K562 (cell line): ENCODE results near the gene RELA. TPM values are rescaled to one million over a fixed set of nuclear protein-coding genes. Genes with fewer than 3 reads are reported as not detected.
A peak's percentile ranks its signal among the peaks of the same experiment; 100 is the strongest.

Experiments
- ATAC-seq: fragments of 200-7000 bp; cut with Tn5 transposase; 3 replicates; pipeline ENCODE4 v1.9.1; 2020; ENCODE audit warnings: moderate library complexity
- BruUV-seq: library from RNA; stranded (reverse); fragments of 400-500 nt; replicated peaks from 2 replicates; lab custom pipeline; 2021; lab: Mats Ljungman, UMichigan
- CTCF ChIA-PET: fragments of 300-600 bp; formaldehyde crosslinking; extraction: SDS; loops from one replicate; lab custom pipeline; 2021; ENCODE audit warnings: low intra/inter-chr PET ratio; lab: Yijun Ruan, JAX
- POLR2A ChIA-PET: fragments of 300-600, 350-650 bp; sonication (Branson Sonifier 250); formaldehyde crosslinking; extraction: SDS; loops from one replicate; lab custom pipeline; 2021; ENCODE audit warnings: antibody characterized with exemption, inconsistent platforms; lab: Yijun Ruan, JAX
- DNase-seq, 4 experiments: peaks; one replicate each; pipeline versions ENCODE4 v3.0.0 to v3.0.0-alpha.2; 2011 to 2018; ENCODE audit warnings: low spot score in 3 of 4, mixed read lengths in 3 of 4; ENCODE audit errors: extremely low read depth in 1 of 4
- FAIRE-seq: peaks from 2 replicates; lab custom pipeline; 2011; peaks lifted over from hg19 to GRCh38; lab: Jason Lieb, UNC
- H2AFZ ChIP-seq: 2 replicates; pipeline ENCODE4 v1.6.0; 2011; ENCODE audit warnings: low read depth, low read length, control low read depth, inconsistent platforms
- H3K27ac ChIP-seq: fragments of 200-600 bp; 3 replicates; pipeline ENCODE4 v1.8.0; 2011; ENCODE audit warnings: low read depth, mild to moderate bottlenecking, control low read depth, inconsistent platforms, low read length, moderate library complexity, mixed read lengths; ENCODE audit errors: extremely low read depth
- H3K27me3 ChIP-seq, 2 experiments: fragments of 300-600 bp in 1 of 2; 2 replicates in 1 of 2; 3 replicates in 1 of 2; pipeline versions ENCODE4 v1.6.0 to v1.8.0; 2011; ENCODE audit warnings: inconsistent platforms in 2 of 2, low read length in 2 of 2, mild to moderate bottlenecking in 1 of 2, mixed read lengths in 1 of 2, moderate library complexity in 1 of 2; ENCODE audit not compliant: control insufficient read depth in 2 of 2, insufficient read depth in 2 of 2
- H3K36me3 ChIP-seq: fragments of 300-600 bp; 3 replicates; pipeline ENCODE4 v1.8.0; 2011; ENCODE audit warnings: mild to moderate bottlenecking, low read length, inconsistent platforms; ENCODE audit not compliant: control insufficient read depth, insufficient read depth
- H3K4me1 ChIP-seq, 2 experiments: fragments of 200-600 bp in 1 of 2; replicated peaks in 1 of 2; 2 replicates in 1 of 2; 3 replicates in 1 of 2; pipeline versions ENCODE4 v1.5.1 to v1.8.0; 2011; ENCODE audit warnings: inconsistent platforms in 2 of 2, low read length in 2 of 2, mild to moderate bottlenecking in 1 of 2, mixed read lengths in 1 of 2, moderate library complexity in 1 of 2; ENCODE audit not compliant: control insufficient read depth in 2 of 2, insufficient read depth in 2 of 2
- H3K4me2 ChIP-seq: 2 replicates; pipeline ENCODE4 v1.6.1; 2011; ENCODE audit warnings: low read length, control low read depth, inconsistent platforms, mixed read lengths; ENCODE audit not compliant: insufficient read depth
- H3K4me3 ChIP-seq: fragments of 200-600 bp; sonication (generic), shearing (Covaris generic); 2 replicates; pipeline ENCODE4 v1.5.1; 2016; ENCODE audit warnings: control low read depth, inconsistent platforms
- H3K79me2 ChIP-seq: fragments of 200-600 bp; 3 replicates; pipeline ENCODE4 v1.8.0; 2011; ENCODE audit warnings: low read length, inconsistent platforms; ENCODE audit not compliant: control insufficient read depth, insufficient read depth
- H3K9ac ChIP-seq, 2 experiments: 2 replicates each; pipeline versions ENCODE4 v1.6.0 to v1.6.1; 2011; ENCODE audit warnings: low read depth in 2 of 2, low read length in 2 of 2, control low read depth in 1 of 2, inconsistent platforms in 1 of 2, mild to moderate bottlenecking in 1 of 2, mixed read lengths in 1 of 2; ENCODE audit not compliant: insufficient read depth in 1 of 2
- H3K9me1 ChIP-seq: one replicate; pipeline ENCODE4 v1.6.0; 2011; ENCODE audit warnings: inconsistent platforms, mild to moderate bottlenecking, low read length, moderate library complexity; ENCODE audit not compliant: control insufficient read depth, insufficient read depth
- H3K9me3 ChIP-seq: replicated peaks from 2 replicates; pipeline ENCODE4 v1.5.1; 2011; ENCODE audit warnings: low read depth, low read length, inconsistent platforms; ENCODE audit not compliant: control insufficient read depth, insufficient read depth
- H4K20me1 ChIP-seq: replicated peaks from 2 replicates; pipeline ENCODE4 v1.6.1; 2011; ENCODE audit warnings: low read length, inconsistent platforms, mixed read lengths; ENCODE audit not compliant: control insufficient read depth, insufficient read depth
- BCL6 ChIP-seq: fragments of 250-450 bp; sonication (Bioruptor Pico); IDR thresholded peaks from 2 replicates; pipeline ENCODE4 v1.4.0; 2020
- PCBP2 ChIP-seq: fragments of 200-400 bp; formaldehyde crosslinking; IDR thresholded peaks from 2 replicates; pipeline ENCODE4 v1.6.1; 2018; ENCODE audit warnings: low read length, low read depth, mild to moderate bottlenecking, moderate library complexity; ENCODE audit not compliant: poor library complexity, severe bottlenecking
- RBFOX2 ChIP-seq: fragments of 200-400 bp; formaldehyde crosslinking; IDR thresholded peaks from 2 replicates; pipeline ENCODE4 v1.6.1; 2017; ENCODE audit warnings: low read depth, mild to moderate bottlenecking, low read length, moderate library complexity
- TAL1 ChIP-seq: fragments of 450-650 bp; IDR thresholded peaks from 2 replicates; pipeline ENCODE4 v1.6.1; 2016; ENCODE audit warnings: mild to moderate bottlenecking
- ZKSCAN1 ChIP-seq: fragments of 150-350 bp; IDR thresholded peaks from 2 replicates; pipeline ENCODE4 v1.6.1; 2016; ENCODE audit warnings: low read depth, low read length
- ZNF174 ChIP-seq: fragments of 250-450 bp; sonication (Bioruptor Pico); IDR thresholded peaks from 2 replicates; pipeline ENCODE4 v1.4.0; 2020; ENCODE audit warnings: mild to moderate bottlenecking
- WGBS: fragments of 100-300 bp; shearing (Covaris generic); methylation state at CpG from one replicate; pipeline ENCODE4 v1.1.6; 2016; ENCODE audit warnings: low coverage, mixed read lengths; ENCODE audit not compliant: insufficient coverage; ENCODE audit errors: missing lambda C conversion rate; 5-methylcytosine and 5-hydroxymethylcytosine counted together
- in situ Hi-C: fragments of 300-500 bp; cut with MboI; formaldehyde crosslinking; loops from 4 replicates; pipeline ENCODE4 v1.15.0; 2018; ENCODE audit warnings: inconsistent platforms, mixed read lengths
- intact Hi-C: fragments of 100-400 bp; cut with micrococcal nuclease; formaldehyde crosslinking; loops from 2 replicates; pipeline ENCODE4 v1.14.2; 2022
- polyA plus RNA-seq, 8 experiments: library from polyadenylated mRNA; depleted of rRNA in 4 of 8; stranded (reverse) in 5 of 8; unstranded in 3 of 8; fragments of >200 nt; fragmentation: Nextera tagmentation in 2 of 8; fragmentation: Illumina TruSeq in 1 of 8; extraction: Ambion mirVana in 2 of 8; extraction: Trizol in 1 of 8; gene quantifications; 2 replicates each; pipeline versions ENCODE4 v1.2.1 to v1.2.3, GENCODE V29; 2011 to 2014; ENCODE audit warnings: inconsistent platforms in 1 of 8, missing spikeins in 1 of 8
- total RNA-seq, 7 experiments: library from RNA; depleted of rRNA in 6 of 7; stranded (reverse); fragments of >200 nt in 6 of 7; fragmentation: Illumina TruSeq in 2 of 7; extraction: Trizol in 2 of 7; gene quantifications; 2 replicates each; pipeline versions ENCODE4 v1.2.1 to v1.2.3, GENCODE V29; 2011 to 2021; ENCODE audit warnings: low replicate concordance in 1 of 7

The RELA gene
- total and polyA plus RNA-seq, 9 of the 15 experiments (the other 6 are each of a cell fraction or from before 2014, with no cell fraction given), result 6.0 to 67.4 (median 20.6) TPM

DNA sequence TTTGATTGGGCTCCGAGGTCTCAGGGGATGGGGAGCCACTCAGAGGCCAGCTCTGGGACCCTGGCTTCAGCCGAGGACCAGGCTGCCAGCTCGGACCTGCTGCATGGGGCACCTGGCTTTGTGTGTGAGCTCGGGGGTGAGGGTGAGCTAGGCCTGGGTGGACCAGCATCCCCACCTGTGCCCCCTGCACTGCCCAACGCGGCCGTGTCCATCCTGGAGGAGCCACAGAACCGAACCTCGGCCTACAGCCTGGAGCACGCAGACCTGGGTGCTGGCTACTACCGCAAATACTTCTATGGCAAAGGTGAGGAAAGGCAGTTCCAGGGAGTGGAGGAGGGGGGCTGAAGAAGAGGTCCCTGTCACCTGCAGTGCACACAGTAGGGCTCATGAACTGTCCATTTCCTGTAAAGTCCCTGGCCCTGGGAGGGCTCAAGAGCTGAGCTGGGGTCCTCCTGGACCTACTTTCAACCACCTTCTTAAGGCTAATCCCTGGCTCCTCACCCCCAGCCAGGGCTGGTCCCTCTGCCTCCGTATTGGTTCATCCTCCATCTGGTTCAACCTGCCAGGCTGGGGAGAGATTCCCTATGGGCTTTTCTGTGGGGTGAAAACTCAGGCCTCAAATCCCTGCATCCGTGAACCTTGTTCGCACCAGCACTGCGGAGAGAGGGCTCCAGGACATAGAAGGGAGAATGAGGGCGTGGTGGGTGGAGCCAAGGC, 21.3 kb downstream of the RELA start (continued):
- no peak for TF ChIP-seq TAL1
- no peak for TF ChIP-seq ZNF174 (CRISPR knock-in tag)
- no peak for TF ChIP-seq PCBP2
- peak; percentile 93 for TF ChIP-seq ZKSCAN1

DNA sequence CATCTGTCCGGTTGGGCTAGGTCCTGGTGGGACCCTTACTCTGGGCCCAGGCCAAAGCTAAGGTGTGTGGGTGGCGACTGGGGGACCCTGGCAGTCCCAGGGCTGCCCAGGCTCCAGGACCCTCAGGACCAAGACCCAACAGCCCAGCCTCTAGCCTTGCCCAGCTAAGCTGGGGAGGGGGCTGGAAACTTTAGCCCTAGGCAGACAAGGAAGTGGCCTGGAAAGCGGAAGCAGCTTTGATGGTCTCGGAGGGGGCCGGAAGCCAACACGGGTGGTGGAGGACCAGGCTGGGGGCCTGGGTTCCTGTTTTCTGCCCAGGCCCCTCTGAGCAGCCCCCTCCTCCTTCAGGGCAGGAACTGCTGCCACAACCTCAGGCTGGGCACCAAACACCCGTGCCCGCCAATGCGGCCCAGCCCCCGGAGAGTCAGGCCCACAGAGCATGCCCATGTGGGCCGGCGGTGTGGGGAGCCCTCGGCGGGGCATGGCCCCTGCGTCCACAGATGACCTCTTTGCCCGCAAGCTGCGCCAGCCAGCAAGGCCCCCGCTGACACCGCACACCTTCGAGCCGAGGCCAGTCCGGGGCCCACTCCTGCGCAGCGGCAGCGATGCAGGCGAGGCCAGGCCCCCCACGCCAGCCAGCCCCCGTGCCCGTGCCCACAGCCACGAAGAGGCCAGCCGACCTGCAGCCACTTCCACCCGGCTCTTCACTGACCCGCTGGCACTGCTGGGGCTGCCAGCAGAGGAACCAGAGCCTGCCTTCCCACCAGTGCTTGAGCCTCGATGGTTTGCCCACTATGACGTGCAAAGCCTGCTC, 22.0 kb downstream of the RELA start:
- ChIA-PET POLR2A (interaction anchor here (0.9 to 6.2 kb wide), 2 partner anchors 11 to 48 kb away, joined by 3 to 56 read pairs; no protein-coding TSS in a partner anchor), CTCF (no interaction called here)
- FAIRE-seq, result no peak
- peaks cover 4% of the 10 kb centered on the region for H3K9me1 ChIP-seq
- H3K27me3 ChIP-seq, result no peaks in the 10 kb centered on the region
- ATAC-seq, result no peak
- TF ChIP-seq BCL6 (CRISPR knock-in tag) (no peak), RBFOX2 (0 out of 2 replicates have a peak, but pooled peaks have one; percentile 24)
- 92% methylated on average over 27 of the region's 35 CpGs for WGBS
- intact Hi-C loops (no loop called here), in situ Hi-C loops (no loop called here)
- H3K4me3 ChIP-seq, result no peak overlapping the region
- H3K4me2 ChIP-seq, result no peak overlapping the region
- H2AFZ ChIP-seq, result no peak overlapping the region
- no TSS peak for BruUV-seq
- no peaks in the 10 kb centered on the region for H3K9me3 ChIP-seq
- H3K9ac ChIP-seq, result peak overlapping the region in 1 of 2 experiments; percentile 73; a peak in 2 of 4 replicates
- peaks cover 20% of the 10 kb centered on the region for H3K79me2 ChIP-seq
- H3K4me1 ChIP-seq, result peaks cover 32 to 90% of the 10 kb centered on the region in 2 experiments
- peaks cover 68% of the 10 kb centered on the region; the same call in 2 of the 3 replicates for H3K36me3 ChIP-seq
- DNase-seq, result no peak
- peaks cover 3% of the 10 kb centered on the region; the same call in 1 of the 2 replicates for H4K20me1 ChIP-seq
- no peak overlapping the region for H3K27ac ChIP-seq
